Astrocyte (in vitro differentiated cells and primary cell): ENCODE measurements around the gene UBE2E2. TPM values are rescaled to one million over a fixed set of nuclear protein-coding genes. Genes with fewer than 3 reads are reported as not detected.

Experiments used
- DNase-seq: peaks from one replicate; pipeline ENCODE4 v3.0.0-alpha.2; 2010; ENCODE audit warnings: low read depth
- FAIRE-seq: peaks from 2 replicates; lab custom pipeline; 2011; peaks lifted over from hg19 to GRCh38; lab: Jason Lieb, UNC
- H2AFZ ChIP-seq: 2 replicates; pipeline ENCODE4 v1.6.0; 2012; ENCODE audit warnings: low read depth, low read length, inconsistent platforms
- H3K27ac ChIP-seq: 2 replicates; pipeline ENCODE4 v1.5.1; 2011; ENCODE audit warnings: low read depth, low read length, inconsistent platforms
- H3K27me3 ChIP-seq: 2 replicates; pipeline ENCODE4 v1.6.0; 2011; ENCODE audit warnings: low read length, inconsistent platforms; ENCODE audit not compliant: insufficient read depth
- H3K36me3 ChIP-seq: 2 replicates; pipeline ENCODE4 v1.5.1; 2011; ENCODE audit warnings: low read length, inconsistent platforms; ENCODE audit not compliant: insufficient read depth
- H3K4me1 ChIP-seq: 2 replicates; pipeline ENCODE4 v1.5.1; 2011; ENCODE audit warnings: low read length, inconsistent platforms; ENCODE audit not compliant: insufficient read depth
- H3K4me2 ChIP-seq: 2 replicates; pipeline ENCODE4 v1.6.0; 2012; ENCODE audit warnings: low read length, inconsistent platforms
- H3K4me3 ChIP-seq: 2 replicates; pipeline ENCODE4 v1.5.1; 2011; ENCODE audit warnings: low read depth, mild to moderate bottlenecking, low read length, inconsistent platforms; ENCODE audit not compliant: insufficient read depth
- H3K79me2 ChIP-seq: 2 replicates; pipeline ENCODE4 v1.6.0; 2012; ENCODE audit warnings: mild to moderate bottlenecking, low read length, inconsistent platforms; ENCODE audit not compliant: insufficient read depth
- H3K9ac ChIP-seq: 2 replicates; pipeline ENCODE4 v1.6.0; 2012; ENCODE audit warnings: mild to moderate bottlenecking, low read length, inconsistent platforms
- H3K9me3 ChIP-seq: 2 replicates; pipeline ENCODE4 v1.5.1; 2012; ENCODE audit warnings: low read depth, mild to moderate bottlenecking, low read length, inconsistent platforms; ENCODE audit not compliant: insufficient read depth
- H4K20me1 ChIP-seq: 2 replicates; pipeline ENCODE4 v1.6.0; 2012; ENCODE audit warnings: low read length, inconsistent platforms; ENCODE audit not compliant: insufficient read depth
- H3K27ac Mint-ChIP-seq: one replicate; pipeline ENCODE4 v1.8.0; 2021; ENCODE audit warnings: mild to moderate bottlenecking, mixed read lengths; ENCODE audit not compliant: unreplicated experiment
- H3K27me3 Mint-ChIP-seq: one replicate; pipeline ENCODE4 v1.8.0; 2021; ENCODE audit warnings: low read depth, mixed read lengths; ENCODE audit not compliant: unreplicated experiment
- H3K36me3 Mint-ChIP-seq: one replicate; pipeline ENCODE4 v1.8.0; 2021; ENCODE audit warnings: low read depth, mixed read lengths; ENCODE audit not compliant: unreplicated experiment
- H3K4me1 Mint-ChIP-seq: one replicate; pipeline ENCODE4 v1.8.0; 2021; ENCODE audit warnings: low read depth, mixed read lengths; ENCODE audit not compliant: unreplicated experiment
- H3K4me3 Mint-ChIP-seq: one replicate; pipeline ENCODE4 v1.8.0; 2021; ENCODE audit warnings: mild to moderate bottlenecking, moderate library complexity, mixed read lengths; ENCODE audit not compliant: unreplicated experiment
- H3K9me3 Mint-ChIP-seq: one replicate; pipeline ENCODE4 v1.8.0; 2021; ENCODE audit warnings: mild to moderate bottlenecking, mixed read lengths; ENCODE audit not compliant: unreplicated experiment
- EZH2 ChIP-seq: IDR thresholded peaks from 2 replicates; pipeline ENCODE4 v1.6.1; 2012; ENCODE audit warnings: mild to moderate bottlenecking, low read length, inconsistent platforms; ENCODE audit not compliant: insufficient read depth
- total RNA-seq: library from RNA; stranded (reverse); gene quantifications from 2 replicates; pipeline ENCODE4 v1.2.1, GENCODE V29; 2021
- TF ChIP-seq, protein P1 (sequence below): IDR thresholded peaks from 2 replicates; pipeline ENCODE4 v1.5.1; 2011; ENCODE audit warnings: low read depth, mild to moderate bottlenecking, inconsistent platforms, low read length, moderate library complexity; ENCODE audit not compliant: insufficient read depth

The UBE2E2 gene
- total RNA-seq, 1 donor from 2014 or later = 89.8 TPM

DNA sequence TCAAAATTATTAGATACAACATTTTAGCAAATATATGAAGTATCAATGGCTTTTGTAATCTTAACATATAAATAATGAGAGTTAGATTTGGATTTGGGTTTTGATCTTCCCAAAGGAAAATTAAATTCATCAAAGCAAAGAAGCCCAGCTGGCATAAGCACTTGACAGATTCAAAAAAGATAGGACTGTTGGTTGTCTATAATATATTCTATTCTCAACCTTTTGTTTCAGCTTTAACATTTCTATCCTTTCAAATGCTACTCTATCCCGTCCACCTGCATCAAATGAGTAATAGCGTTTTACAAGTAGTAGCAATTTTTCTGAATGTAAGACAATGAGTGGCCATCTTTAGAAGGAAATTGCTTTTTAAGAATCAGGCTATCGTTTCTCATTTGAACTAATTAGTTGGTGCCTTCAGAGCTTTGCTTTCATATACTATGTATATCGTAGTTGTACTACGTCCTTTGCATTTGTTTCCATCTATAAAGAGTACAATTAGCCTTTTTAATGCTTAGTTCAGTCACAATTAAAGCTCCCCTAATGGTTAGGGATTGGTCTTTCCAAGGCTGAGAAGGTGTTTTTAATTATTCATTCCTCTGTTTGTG lies 278.0 kb downstream of the UBE2E2 start:
- Mint-ChIP-seq H3K4me3 (no peak overlapping the region), H3K27ac (no peak overlapping the region), H3K27me3 (no peaks in the 10 kb centered on the region), H3K9me3 (peaks cover 4% of the 10 kb centered on the region), H3K36me3 (peaks cover 5% of the 10 kb centered on the region), H3K4me1 (peaks cover 7% of the 10 kb centered on the region)
- Histone ChIP-seq H3K27me3 (no peaks in the 10 kb centered on the region), H3K4me1 (no peaks in the 10 kb centered on the region), H3K36me3 (no peaks in the 10 kb centered on the region), H3K27ac (no peak overlapping the region), H2AFZ (no peak overlapping the region), H3K9ac (no peak overlapping the region), H3K79me2 (no peaks in the 10 kb centered on the region), H3K9me3 (peaks cover 10% of the 10 kb centered on the region), H4K20me1 (peaks cover 14% of the 10 kb centered on the region), H3K4me3 (no peak overlapping the region), H3K4me2 (no peak overlapping the region)
- DNase-seq (no peak), FAIRE-seq (no peak)
- no peak for TF ChIP-seq EZH2
- TF ChIP-seq, protein P1, sequence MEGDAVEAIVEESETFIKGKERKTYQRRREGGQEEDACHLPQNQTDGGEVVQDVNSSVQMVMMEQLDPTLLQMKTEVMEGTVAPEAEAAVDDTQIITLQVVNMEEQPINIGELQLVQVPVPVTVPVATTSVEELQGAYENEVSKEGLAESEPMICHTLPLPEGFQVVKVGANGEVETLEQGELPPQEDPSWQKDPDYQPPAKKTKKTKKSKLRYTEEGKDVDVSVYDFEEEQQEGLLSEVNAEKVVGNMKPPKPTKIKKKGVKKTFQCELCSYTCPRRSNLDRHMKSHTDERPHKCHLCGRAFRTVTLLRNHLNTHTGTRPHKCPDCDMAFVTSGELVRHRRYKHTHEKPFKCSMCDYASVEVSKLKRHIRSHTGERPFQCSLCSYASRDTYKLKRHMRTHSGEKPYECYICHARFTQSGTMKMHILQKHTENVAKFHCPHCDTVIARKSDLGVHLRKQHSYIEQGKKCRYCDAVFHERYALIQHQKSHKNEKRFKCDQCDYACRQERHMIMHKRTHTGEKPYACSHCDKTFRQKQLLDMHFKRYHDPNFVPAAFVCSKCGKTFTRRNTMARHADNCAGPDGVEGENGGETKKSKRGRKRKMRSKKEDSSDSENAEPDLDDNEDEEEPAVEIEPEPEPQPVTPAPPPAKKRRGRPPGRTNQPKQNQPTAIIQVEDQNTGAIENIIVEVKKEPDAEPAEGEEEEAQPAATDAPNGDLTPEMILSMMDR = no peak

DNA sequence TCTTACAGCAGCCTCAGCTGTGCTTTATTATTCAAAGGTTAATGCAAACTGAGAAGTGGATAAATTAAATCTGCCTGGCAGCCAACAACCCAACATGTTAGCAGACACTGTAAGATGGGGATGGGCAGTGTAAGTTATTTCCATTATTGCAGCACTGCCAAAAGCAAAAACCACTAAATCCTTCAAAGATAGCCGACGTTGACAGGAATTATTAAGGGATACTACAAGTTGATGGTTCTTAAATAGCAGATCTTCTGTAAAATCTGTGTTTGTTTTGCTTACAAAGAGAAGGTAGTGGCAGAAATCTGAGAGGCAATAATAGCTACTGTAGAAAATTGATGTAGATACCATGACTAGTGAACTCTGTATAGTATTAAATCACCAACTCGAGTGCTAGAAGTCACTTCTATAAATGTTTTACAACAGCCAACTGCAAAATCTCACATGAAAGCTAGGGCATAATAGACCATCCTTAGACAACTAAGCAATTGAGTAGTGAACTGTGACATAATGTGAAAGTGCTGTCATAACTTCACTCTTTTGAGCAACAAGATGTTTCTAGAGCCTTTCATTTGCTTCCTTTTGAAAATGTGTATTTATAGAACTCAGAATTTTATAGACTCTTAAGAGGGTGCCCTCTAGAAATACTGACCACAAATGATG lies 278.6 kb downstream of the UBE2E2 start:
- no peak for TF ChIP-seq EZH2
- TF ChIP-seq, protein P1 = no peak
- Mint-ChIP-seq H3K4me3 (no peak overlapping the region), H3K27ac (no peak overlapping the region), H3K27me3 (no peaks in the 10 kb centered on the region), H3K4me1 (peaks cover 7% of the 10 kb centered on the region), H3K9me3 (peaks cover 8% of the 10 kb centered on the region), H3K36me3 (peaks cover 9% of the 10 kb centered on the region)
- no peak overlapping the region for H3K4me2 ChIP-seq
- no peak for FAIRE-seq
- H3K9ac ChIP-seq = no peak overlapping the region
- no peaks in the 10 kb centered on the region for H3K79me2 ChIP-seq
- no peak overlapping the region for H3K27ac ChIP-seq
- no peak overlapping the region for H3K4me3 ChIP-seq
- DNase-seq = peak; percentile 58
- H2AFZ ChIP-seq = no peak overlapping the region
- H4K20me1 ChIP-seq = peaks cover 14% of the 10 kb centered on the region
- H3K9me3 ChIP-seq = peaks cover 16% of the 10 kb centered on the region
- H3K27me3 ChIP-seq = no peaks in the 10 kb centered on the region
- no peaks in the 10 kb centered on the region for H3K36me3 ChIP-seq
- H3K4me1 ChIP-seq = no peaks in the 10 kb centered on the region

DNA sequence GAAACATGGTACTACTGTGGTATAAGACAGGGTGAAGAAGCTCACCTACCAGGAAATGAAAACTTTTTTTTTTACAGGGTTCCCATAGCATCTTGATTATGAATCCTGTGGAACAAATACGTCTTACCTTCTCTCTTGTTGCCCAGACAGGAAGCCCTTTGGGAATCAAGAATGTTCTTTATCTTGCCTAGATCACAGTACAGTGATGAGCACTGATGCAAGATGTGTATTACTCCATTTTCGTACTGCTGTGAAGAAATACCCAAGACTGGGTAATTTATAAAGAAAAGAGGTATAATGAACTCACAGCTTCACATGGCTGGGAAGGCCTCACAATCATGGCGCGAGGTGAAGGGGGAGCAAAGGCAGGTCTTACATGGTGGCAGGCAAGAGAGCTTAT lies 281.3 kb downstream of the UBE2E2 start:
- Histone ChIP-seq H3K4me2 (no peak overlapping the region), H3K79me2 (no peaks in the 10 kb centered on the region), H2AFZ (no peak overlapping the region), H3K9me3 (peaks cover 20% of the 10 kb centered on the region), H3K36me3 (no peaks in the 10 kb centered on the region), H3K27me3 (no peaks in the 10 kb centered on the region), H3K9ac (no peak overlapping the region), H3K4me3 (no peak overlapping the region), H3K27ac (no peak overlapping the region), H3K4me1 (peaks cover 4% of the 10 kb centered on the region), H4K20me1 (peaks cover 14% of the 10 kb centered on the region)
- no peak for TF ChIP-seq EZH2
- TF ChIP-seq, protein P1 = no peak
- no peak for FAIRE-seq
- Mint-ChIP-seq H3K9me3 (peaks cover 8% of the 10 kb centered on the region), H3K4me1 (peaks cover 10% of the 10 kb centered on the region), H3K36me3 (peaks cover 11% of the 10 kb centered on the region), H3K27ac (no peak overlapping the region), H3K4me3 (no peak overlapping the region), H3K27me3 (no peaks in the 10 kb centered on the region)
- DNase-seq = no peak
